ENCODE measurements around the gene MOV10L1.

GRCh38 chr22:50084614-50085021, 5.2 kb upstream of the MOV10L1 start:
- TF ChIP-seq, protein P1, sequence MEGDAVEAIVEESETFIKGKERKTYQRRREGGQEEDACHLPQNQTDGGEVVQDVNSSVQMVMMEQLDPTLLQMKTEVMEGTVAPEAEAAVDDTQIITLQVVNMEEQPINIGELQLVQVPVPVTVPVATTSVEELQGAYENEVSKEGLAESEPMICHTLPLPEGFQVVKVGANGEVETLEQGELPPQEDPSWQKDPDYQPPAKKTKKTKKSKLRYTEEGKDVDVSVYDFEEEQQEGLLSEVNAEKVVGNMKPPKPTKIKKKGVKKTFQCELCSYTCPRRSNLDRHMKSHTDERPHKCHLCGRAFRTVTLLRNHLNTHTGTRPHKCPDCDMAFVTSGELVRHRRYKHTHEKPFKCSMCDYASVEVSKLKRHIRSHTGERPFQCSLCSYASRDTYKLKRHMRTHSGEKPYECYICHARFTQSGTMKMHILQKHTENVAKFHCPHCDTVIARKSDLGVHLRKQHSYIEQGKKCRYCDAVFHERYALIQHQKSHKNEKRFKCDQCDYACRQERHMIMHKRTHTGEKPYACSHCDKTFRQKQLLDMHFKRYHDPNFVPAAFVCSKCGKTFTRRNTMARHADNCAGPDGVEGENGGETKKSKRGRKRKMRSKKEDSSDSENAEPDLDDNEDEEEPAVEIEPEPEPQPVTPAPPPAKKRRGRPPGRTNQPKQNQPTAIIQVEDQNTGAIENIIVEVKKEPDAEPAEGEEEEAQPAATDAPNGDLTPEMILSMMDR (IDR thresholded peaks at IDR 0.05; ENCODE audit: low read length) = no peak
- TF ChIP-seq EZH2 (optimal IDR thresholded peaks at IDR 0.05; ENCODE audit: low read depth, low read length) (no peak), EZH2phosphoT487 (IDR thresholded peaks at IDR 0.05; ENCODE audit: low read length) (no peak)

Measured in MM.1S (cell line).